Brain microvascular endothelial cell (primary cell): ENCODE measurements around the gene NBAS.
"Not testable (repeated sequence)": the region's sequence is repeated elsewhere in the genome, so short reads cannot be mapped to it uniquely, and the experiment has no call there.

ENCODE experiments used
- DNase-seq: peaks from one replicate; pipeline ENCODE4 v3.0.0-alpha.2; 2020
- H3K27ac ChIP-seq: fragments of 250-450 bp; sonication (Bioruptor Pico); 2 replicates; pipeline ENCODE4 v1.5.1; 2020; ENCODE audit warnings: mild to moderate bottlenecking, moderate library complexity
- H3K27me3 ChIP-seq: fragments of 250-450 bp; sonication (Bioruptor Pico); replicated peaks from 2 replicates; pipeline ENCODE4 v1.5.1; 2020; ENCODE audit warnings: mild to moderate bottlenecking
- H3K36me3 ChIP-seq: fragments of 250-450 bp; sonication (Bioruptor Pico); replicated peaks from 2 replicates; pipeline ENCODE4 v1.5.1; 2020; ENCODE audit warnings: mild to moderate bottlenecking
- H3K4me3 ChIP-seq: 2 replicates; pipeline ENCODE4 v1.5.1; 2011; ENCODE audit warnings: low read depth, mild to moderate bottlenecking, control low read depth, low read length, moderate library complexity
- in situ Hi-C: cut with HindIII; loops from 2 replicates; pipeline ENCODE4 v1.10.0; 2017; ENCODE audit warnings: low sequenced_read_pairs, low pct_ligation_motif_present
- TF ChIP-seq, protein P1 (sequence below): IDR thresholded peaks from 2 replicates; pipeline ENCODE4 v1.5.1; 2011; ENCODE audit warnings: low read depth, mild to moderate bottlenecking, moderate library complexity, low read length, control low read depth, inconsistent platforms; ENCODE audit errors: missing control alignments

NBAS gene

DNA sequence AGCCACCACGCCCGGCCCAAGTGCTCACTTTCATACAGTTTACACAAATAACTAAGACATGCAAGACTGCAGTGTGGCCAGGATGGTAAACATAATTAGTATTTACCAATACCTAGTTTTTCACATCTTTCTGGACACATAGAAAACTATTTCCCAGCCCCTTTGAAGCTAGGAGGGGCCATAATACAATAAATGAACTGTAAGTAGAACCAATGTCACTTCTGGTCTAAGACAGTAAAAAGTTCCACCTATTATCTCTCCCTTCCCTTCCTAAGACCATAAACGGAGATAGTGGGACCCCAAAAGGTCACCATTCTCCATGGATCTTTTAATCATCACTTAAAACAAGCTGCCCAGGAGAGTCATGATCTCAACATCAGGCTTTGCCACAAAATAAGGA is 51.0 kb downstream of the NBAS start:
- H3K36me3 ChIP-seq: peaks cover 8% of the 10 kb centered on the region
- DNase-seq: no peak

DNA sequence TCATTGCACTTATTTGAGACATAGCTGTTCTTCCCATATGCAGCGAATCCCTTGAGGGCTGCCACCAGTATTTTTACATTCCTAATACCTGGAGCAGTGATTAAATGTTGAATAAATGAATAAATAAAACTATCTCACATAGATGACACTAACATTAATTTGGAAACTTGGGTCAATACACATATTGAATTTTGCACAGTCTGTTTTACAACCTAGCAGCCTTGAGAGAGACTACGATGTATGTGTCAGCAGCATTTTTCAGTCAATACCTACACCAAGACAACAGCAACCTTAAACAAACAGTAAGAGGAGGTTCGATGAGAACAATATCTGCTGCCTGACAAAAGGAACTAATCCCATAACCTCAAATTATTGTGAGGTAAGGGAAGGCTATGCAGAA is 53.4 kb downstream of the NBAS start:
- Histone ChIP-seq H3K4me3 (no peak overlapping the region), H3K36me3 (peaks cover 8% of the 10 kb centered on the region), H3K27me3 (no peaks in the 10 kb centered on the region), H3K27ac (no peak overlapping the region)
- no peak for DNase-seq
- TF ChIP-seq, protein P1, sequence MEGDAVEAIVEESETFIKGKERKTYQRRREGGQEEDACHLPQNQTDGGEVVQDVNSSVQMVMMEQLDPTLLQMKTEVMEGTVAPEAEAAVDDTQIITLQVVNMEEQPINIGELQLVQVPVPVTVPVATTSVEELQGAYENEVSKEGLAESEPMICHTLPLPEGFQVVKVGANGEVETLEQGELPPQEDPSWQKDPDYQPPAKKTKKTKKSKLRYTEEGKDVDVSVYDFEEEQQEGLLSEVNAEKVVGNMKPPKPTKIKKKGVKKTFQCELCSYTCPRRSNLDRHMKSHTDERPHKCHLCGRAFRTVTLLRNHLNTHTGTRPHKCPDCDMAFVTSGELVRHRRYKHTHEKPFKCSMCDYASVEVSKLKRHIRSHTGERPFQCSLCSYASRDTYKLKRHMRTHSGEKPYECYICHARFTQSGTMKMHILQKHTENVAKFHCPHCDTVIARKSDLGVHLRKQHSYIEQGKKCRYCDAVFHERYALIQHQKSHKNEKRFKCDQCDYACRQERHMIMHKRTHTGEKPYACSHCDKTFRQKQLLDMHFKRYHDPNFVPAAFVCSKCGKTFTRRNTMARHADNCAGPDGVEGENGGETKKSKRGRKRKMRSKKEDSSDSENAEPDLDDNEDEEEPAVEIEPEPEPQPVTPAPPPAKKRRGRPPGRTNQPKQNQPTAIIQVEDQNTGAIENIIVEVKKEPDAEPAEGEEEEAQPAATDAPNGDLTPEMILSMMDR: no peak
- in situ Hi-C loops: no loop called here

More for the DNA sequence above, 51.0 kb downstream of the NBAS start:
- in situ Hi-C loops: no loop called here
- Histone ChIP-seq H3K27me3 (no peaks in the 10 kb centered on the region), H3K27ac (no peak overlapping the region), H3K4me3 (no peak overlapping the region)
- TF ChIP-seq, protein P1: no peak

DNA sequence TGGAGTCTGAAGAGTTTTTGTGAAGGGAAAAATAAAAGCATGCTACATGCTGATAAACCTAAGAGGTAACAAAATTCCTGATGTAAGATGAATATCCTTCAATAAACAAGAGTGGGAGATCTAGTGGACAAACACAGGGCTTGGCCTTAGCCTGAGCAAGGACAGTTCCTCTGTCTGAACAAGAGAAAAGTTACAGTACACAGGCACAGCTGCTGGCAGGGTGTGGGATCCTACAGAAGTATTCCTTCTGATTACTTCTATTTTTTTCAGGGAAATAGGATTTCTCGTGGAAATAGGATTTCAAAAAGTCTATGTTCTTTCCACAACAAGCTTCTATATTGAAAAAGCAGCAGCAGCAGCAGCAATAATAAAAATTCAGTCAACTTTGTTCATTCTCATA is 54.1 kb downstream of the NBAS start:
- peak overlapping the region; percentile 57 for H3K27ac ChIP-seq
- in situ Hi-C loops: no loop called here
- no peak overlapping the region for H3K4me3 ChIP-seq
- DNase-seq: no peak
- H3K36me3 ChIP-seq: peaks cover 4% of the 10 kb centered on the region
- H3K27me3 ChIP-seq: no peaks in the 10 kb centered on the region
- TF ChIP-seq, protein P1: no peak

- H3K4me3 ChIP-seq: no peak overlapping the region
- in situ Hi-C loops: no loop called here
- TF ChIP-seq, protein P1: no peak
- peak overlapping the region; percentile 57 for H3K27ac ChIP-seq
- DNase-seq: peak; percentile 7
- H3K27me3 ChIP-seq: no peaks in the 10 kb centered on the region
- peaks cover 4% of the 10 kb centered on the region for H3K36me3 ChIP-seq
Measured at GRCh38 chr2:15506229-15506819, 54.8 kb downstream of the NBAS start.

GRCh38 chr2:15504882-15505663 is 56.1 kb downstream of the NBAS start:
- DNase-seq: no peak
- TF ChIP-seq, protein P1: no peak
- Histone ChIP-seq H3K4me3 (no peak overlapping the region), H3K27ac (no peak overlapping the region), H3K27me3 (no peaks in the 10 kb centered on the region), H3K36me3 (no peaks in the 10 kb centered on the region)
- in situ Hi-C loops: no loop called here

DNA sequence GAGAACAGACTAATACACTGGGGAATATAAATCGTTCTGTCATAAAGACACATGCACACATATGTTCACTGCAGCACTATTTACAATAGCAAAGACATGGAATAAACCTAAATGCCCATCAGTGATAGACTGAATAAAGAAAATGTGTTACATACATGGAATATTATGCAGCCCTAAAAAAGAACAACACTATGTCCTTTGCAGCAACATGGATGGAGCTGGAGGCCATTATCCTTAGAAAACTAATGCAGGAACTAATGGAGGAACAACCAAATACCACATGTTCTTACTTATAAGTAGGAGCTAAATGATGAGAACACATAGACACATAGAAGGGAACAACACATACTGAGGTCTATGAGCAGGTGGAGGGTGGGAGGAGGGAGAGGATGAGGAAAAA is 61.9 kb downstream of the NBAS start:
- H3K36me3 ChIP-seq, H3K4me3 ChIP-seq, H3K27ac ChIP-seq, in situ Hi-C loops, DNase-seq, H3K27me3 ChIP-seq: not testable (repeated sequence)
